GM21529 (cell line): ENCODE measurements around the gene WNK1.
"Not testable (repeated sequence)": the region's sequence is repeated elsewhere in the genome, so short reads cannot be mapped to it uniquely, and the experiment has no call there.

Experiments
- ATAC-seq: cut with Tn5 transposase; IDR thresholded peaks from one replicate; pipeline ENCODE4 v1.9.1; 2021; ENCODE audit not compliant: unreplicated experiment

The WNK1 gene

DNA sequence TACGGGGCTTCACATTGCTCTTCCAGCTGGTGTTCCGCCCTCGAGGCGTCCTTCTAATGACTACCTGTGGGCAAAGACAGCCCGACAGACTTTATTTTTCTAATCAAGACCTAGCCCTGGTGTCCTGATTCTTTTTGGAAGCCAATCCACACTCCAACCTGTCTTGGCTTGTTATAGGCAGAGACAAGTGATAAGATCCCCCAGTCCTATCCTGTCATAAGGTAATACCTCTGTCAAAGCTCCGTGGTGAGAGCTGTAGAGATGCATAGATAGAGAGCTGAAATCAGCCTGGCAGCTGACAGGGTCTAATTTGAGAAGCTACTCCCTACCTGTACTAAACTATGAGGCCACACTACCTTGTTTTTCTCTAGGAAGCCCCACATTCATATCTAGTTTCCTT lies 11.5 kb upstream of the WNK1 start:
- no peak for ATAC-seq

DNA sequence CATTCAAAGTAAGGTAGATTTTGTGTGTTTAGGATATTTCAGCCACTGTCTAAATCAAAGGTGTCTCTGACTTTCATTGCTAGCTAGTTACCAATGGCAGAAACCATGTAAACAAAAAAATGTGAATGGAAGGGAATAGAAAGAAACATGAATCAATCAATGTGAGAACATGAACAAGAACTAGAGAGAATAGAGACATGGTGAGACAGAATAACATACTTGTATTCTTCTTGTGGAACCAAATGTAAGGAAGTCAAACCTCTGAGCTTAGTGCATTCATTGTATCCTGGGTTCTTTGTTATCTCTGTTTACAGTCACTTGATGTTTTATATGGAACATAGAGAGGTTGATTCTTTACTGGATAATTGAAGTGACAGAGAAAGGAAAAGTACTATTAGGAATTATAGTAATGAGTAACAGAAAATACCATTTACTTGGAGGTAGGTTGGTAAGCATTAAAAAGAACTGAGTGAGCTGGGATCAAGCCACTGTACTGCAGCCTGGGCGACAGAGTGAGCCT lies 2.6 kb upstream of the WNK1 start:
- ATAC-seq, result no peak

DNA sequence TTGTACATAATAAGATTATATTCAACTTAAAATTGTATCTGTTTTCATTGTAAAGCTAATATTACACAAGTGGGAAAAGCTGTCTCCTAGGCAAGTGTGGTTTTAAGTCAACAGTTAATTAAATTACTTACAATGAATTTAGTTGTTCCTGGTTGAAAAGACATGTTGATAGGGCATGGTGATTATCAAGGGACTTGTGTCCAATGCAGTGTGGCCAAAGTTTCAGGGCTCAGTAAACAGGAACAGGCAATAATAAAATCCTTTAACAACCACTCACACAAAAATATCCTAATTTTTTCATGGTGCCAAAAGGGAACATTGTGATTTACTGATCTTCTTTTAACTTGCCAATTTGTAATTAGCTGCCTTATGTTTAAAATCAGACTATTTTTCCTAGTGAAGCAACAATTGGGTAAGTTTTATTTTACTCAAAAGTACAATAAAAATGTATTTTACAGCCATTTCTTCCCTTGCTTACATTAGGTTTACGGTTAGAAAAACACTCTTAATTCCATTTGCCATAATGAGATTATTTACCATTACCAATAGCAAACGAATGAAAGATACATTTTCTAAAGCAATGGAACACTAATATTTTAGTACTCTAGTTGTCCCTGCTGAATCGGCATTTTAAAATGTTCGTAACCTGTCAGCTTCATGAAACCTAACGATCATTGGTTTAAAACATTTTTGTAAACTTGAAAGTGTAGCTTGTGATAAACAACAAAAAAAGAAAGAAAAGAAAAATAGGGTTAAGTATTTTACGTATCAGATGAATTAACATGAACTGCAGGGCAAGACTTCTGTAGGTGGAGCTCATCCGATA lies 1.8 kb upstream of the WNK1 start:
- no peak for ATAC-seq

DNA sequence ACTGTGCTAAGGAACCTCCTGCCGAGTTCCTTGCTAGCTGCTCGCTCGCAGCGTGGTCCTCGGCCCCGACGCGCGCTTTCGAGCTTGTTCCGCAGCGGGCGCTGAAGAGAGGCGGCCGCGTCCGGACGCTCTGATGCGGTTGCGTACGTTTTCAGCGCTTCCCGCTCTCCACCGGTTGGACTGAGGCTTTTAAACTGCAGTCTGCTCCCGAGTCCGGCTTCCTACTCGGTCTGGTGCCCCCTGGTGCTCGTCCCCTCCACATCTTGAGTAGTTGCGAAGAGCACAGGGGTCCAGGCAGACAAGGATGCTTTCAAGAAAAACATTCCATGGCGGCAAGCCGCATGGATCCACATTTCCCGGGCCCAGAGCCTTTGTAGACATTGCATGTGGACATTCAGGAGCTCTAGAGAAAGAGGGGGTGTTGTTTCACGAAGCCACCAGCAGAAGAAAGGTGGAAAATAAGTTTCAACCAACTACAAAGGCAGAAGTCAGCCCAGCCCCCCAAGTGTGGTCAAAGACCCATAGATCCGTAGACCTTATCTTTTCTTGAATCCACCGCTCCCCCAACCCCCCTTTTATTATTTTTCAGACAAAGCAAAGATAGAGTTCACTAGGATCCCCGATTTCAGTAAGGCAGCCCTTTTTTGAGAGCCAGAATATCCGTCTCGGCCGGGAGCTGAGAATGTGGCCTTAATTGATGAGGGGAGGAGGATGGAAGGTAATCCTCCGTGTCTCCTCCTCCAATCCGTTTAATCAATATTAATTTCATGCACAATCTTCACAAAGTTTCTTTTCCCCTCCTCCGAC lies 984 bp upstream of the WNK1 start:
- ATAC-seq, result peak; percentile 46

DNA sequence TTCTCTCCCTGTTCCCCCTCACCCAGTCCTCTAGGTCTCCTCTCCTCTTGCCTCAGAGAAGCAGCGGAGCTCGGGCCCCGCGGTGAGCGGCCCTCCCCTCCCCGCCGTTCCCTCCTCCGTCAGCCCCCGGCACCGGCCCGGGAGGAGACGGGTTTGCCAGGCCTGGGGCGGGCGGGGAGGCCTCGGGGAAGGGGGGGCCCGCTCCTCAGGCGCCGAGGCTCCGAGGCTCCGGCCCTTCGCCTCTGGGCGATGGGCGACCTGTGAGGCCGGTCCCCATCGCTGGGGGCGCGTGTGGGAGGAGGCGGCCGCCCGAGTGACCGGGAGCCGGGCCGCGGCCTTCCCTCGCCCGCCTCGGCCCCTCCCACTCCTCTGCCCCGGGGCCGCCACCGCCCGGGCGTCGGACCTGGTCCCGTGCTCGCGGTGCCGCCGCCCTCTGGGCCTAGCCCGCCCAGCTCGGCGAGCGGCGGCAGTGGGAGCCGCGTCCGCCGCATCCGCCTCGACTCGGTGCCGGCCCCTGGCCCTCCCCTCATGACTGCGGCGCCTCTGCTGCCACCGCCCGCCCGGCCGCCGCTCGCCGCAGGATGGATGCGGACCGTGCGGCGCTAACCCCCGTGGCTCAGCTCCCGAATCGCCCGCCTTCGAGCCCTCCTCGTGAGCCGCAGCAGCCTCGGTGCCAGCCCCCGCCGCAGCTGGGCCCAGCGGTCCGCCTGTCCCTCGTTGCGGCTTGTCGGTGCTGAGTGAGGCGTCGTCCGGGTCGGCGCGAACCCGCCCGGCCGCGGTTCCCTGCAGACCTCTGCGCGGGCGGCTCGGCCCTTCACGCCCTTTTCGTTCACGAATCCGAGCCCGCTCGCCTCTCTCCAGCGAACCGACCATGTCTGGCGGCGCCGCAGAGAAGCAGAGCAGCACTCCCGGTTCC lies 574 bp downstream of the WNK1 start:
- peak; percentile 19 for ATAC-seq

DNA sequence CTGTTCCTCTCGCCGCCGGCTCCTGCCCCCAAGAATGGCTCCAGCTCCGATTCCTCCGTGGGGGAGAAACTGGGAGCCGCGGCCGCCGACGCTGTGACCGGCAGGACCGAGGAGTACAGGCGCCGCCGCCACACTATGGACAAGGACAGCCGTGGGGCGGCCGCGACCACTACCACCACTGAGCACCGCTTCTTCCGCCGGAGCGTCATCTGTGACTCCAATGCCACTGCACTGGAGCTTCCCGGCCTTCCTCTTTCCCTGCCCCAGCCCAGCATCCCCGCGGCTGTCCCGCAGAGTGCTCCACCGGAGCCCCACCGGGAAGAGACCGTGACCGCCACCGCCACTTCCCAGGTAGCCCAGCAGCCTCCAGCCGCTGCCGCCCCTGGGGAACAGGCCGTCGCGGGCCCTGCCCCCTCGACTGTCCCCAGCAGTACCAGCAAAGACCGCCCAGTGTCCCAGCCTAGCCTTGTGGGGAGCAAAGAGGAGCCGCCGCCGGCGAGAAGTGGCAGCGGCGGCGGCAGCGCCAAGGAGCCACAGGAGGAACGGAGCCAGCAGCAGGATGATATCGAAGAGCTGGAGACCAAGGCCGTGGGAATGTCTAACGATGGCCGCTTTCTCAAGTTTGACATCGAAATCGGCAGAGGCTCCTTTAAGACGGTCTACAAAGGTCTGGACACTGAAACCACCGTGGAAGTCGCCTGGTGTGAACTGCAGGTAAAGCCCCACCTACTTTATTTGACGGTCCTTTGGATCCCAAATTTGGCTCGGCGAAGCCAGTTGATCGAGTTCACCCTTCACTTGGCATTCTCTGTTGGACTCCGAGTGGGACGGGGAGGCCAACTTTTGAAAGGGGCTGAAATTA lies 1.5 kb downstream of the WNK1 start:
- no peak for ATAC-seq

DNA sequence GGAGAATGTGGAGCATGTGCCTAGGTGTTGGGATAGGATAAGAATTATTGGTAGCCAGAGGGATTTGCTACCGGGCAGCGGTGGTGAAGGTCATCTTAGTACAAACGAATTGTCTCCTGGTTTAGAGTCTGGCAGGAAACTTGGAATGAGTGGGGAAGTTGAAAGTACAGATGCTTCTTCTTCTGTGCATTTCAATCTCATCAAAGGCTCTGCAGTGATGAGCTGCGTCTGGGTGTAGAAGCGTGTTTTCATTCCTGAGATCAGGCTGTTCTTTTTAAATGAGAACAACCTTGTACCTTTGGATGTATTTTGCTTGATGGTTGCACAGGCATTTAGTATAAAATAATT lies 2.1 kb downstream of the WNK1 start:
- ATAC-seq, result no peak

DNA sequence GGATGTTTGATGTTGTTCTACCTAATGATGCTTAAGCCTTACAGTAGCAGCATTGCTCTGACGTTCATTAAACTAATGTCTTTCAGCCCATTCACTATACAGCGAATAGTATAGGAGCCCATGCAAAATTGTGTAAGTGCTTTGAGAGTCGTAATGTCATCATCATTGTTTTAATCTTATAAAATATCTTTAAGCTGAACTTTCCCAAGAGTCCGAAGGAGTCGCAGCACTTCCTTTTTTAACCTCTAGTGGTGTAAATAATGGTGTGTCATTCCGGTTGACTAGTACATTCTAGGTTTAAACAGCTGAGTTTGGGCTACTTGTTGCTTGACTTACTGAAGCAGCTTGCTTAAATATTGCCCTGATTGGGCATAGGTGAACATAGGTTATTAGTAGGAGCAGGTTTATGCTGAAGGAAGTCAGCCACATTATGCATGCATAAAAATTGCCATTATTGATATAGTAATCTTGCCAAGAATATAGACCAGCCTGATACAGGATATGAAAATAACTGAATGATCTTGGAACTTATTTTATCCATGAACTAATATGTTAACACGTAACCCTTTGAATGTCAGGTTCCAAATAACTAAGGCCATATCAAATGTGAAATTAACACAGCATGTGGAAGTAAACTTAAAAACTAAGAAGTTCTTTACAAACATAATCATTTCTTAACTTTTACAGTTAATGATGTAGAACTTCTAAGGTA lies 2.6 kb downstream of the WNK1 start:
- no peak for ATAC-seq

DNA sequence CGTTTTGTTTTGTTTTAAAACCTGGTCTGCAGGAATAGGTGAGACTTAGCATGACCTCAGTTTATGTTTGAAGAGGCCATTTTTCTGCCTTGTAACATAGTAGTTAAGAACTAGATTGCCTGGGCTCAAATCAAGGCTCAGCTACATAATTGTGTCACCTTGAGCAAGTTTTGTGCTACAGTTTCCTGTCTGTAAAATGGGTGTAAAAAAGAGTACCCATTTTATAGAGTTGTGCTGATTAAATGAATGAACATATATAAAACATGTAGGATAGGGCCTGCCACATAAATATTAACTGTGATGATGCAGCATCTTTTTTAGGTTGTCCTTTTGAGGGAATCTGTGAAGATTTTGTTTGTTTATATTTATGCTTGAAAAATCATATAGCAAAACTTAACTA lies 7.2 kb downstream of the WNK1 start:
- ATAC-seq, result no peak

DNA sequence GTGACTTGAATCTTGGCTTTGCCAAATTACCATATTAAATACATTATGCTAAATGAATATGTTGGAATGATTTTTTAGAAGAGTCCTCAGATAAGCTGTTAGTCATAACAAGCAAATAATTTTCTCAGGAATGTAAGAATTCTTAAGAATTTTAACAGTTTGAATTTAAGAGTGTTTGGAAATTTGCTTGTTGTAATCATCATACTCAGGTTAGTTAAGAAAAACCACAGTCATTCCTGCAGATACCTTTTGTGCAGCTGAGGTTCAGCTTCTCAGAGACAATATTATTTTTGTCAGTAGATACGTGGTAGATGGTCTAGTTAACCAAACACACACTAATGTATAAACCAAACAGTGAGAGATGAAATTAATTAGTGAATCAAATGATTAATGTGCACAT lies 8.9 kb downstream of the WNK1 start:
- ATAC-seq, result no peak

DNA sequence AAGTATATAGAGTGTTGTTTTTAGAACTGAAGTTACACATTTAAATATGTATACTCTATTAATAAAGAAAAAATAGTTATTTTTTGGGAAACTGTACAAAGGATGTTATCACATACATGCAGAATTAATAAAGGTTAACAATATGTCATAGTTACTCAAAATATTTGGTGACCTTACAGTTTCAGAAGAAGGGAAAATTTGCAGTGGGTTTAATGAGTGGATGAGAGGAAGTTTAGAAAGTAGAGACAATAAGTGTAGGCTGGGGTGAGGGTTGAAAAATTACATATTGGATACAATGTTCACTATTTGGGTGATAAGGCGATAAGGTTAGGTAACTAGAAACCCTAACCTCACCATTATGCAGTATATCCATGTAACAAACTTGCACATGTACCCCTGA lies 13.5 kb downstream of the WNK1 start:
- ATAC-seq, result no peak

DNA sequence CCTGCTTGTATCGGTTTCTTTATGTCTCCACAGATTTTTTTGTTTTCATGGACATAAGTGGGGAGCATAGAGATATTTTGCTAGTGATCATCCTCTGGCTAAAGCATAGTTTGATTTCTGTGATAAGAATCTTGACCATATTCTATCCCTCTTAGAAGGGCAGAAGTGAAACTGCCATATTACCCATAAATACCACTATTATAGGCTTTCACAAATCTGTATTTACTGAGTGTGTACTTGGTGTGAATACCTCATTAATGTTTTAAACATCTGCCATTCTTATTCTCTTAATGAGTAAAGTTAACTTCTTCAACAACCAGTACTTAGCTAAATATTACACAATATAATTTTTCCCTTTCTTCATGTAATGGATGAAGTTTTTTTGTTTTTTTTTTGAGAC lies 16.1 kb downstream of the WNK1 start:
- no peak for ATAC-seq

DNA sequence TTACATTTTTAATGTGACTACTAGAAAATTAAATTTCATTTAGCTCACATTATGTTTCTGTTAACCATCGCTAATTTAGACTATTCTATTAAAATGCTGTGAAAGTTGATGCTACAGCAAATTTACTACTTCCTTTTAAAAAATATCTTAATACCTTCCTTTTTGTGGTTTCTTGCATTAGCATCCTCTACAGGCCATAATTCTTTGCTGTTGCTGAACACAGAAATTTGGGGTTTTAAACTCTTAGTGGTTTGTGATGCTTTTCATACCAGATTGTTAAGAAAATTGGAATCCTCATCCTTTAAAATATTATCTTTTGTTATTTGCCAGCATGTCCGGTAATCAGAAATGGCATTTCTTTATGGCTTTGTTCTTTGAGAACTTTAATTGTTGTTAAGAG lies 18.1 kb downstream of the WNK1 start:
- ATAC-seq, result no peak

DNA sequence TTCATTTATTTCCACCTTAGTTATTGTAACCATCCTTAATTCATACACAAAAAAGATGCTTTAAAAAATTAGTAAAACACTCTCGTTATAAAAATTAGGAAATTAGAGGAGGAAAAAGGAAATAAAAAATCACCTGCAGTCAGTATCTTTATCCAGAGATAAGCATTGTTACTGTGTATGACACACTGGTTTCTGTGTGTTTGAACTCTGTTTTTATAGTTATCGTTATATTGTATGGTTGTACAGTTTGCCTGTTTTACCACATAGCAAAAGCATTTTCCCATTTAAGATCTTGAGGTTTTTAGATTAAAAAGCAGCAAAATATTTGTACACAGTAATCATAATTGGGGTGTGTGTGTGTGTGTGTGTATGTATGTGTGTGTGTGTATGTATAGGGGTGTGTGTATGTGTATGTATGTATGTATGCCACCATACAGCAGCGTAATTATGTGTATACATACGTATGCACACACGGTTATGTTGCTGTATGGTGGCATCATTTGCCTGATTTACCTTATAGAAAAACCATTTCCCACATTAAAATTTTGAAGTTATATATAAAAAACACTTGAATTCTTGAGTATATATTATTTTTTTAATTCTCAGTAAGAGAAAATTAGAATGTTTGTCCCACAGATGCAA lies 19.8 kb downstream of the WNK1 start:
- no peak for ATAC-seq

DNA sequence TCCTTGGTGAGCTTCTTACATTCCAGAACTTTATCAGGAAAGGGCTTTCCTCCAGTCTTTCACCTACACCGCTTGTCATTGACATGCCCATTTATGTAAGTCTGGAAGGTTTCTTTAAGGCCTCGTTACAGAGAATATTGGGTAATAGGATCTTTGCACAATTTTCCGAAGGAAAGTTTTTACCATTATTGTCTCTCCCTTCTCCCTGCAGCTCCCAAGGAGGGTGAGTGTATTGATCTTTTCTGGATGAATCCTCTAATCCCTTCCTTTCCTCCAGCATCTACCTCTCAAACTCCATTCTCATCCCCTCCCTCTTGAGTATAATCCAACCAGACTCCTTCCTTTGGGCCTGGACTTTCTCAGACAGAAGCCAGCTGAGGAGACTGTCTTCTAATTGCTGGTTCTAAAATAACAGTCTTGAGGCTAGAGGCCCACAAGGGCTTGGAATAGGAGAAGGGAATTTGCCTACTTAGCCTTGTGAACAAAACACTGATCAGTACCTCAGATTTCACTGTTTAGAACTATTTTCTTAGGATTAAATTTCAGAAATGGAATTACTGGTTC lies 21.8 kb downstream of the WNK1 start:
- ATAC-seq, result no peak

DNA sequence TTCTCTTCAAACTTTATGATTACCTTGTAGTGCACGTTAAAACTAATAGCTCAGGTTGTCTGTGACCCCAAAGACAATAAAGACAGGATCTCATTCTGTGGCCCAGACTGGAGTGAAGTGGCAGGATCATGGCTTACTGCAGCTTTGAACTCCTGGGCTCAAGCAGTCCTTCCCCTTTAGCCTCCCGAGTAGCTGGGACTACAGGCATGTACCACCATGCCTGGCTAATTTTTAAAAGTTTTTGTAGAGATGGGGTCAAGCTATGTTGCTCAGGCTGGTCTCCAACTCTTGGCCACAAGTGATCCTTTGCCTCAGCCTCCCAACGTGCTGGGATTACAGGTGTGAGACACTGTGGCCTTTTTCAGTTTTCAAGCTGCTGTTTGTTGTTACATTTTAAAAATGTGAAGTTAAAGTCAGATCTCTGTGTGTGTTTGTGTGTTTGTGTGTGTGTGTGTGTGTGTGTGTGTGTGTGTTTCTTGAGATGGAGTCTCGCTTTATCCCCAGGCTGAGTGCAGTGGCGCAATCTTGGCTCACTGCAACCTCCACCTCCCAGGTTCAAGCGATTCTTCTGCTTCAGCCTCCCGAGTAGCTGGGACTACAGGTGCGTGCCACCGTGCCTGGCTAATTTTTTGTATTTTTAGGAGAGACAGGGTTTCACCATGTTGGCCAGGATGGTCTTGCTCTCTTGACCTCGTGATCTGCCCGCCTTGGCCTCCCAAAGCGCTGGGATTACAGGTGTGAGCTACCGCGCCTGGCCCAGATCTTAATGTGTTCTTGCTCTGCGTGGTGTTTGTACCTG lies 23.8 kb downstream of the WNK1 start:
- not testable (repeated sequence) for ATAC-seq

DNA sequence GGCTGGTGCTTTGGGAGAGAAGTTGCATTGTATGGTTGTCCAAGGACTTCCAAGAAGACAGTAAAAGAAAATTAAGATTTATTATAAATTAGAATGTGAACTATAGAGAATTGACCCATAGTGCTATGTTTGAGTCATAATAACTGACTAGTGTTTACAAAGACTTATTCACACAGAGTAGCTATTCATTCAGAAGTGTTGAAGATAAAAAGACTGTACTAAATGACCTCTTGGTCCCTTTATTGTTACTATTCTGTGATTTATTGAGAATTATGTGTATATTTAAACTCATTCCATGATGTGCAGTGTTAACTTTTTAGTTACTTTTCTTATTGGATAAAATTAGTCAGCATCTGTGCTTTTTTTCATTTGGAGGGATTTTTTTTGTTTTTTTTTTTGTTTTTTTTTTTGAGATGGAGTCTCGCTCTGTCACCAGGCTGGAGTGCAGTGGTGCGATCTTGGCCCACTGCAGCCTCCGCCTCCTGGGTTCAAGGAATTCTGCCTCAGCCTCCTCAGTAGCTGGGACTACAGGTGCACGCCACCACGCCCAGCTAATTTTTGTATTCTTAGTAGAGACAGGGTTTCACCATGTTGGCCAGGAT lies 24.5 kb downstream of the WNK1 start:
- ATAC-seq, result not testable (repeated sequence)
